ENCODE data around the gene UGT1A8. TPM values are rescaled to one million over a fixed set of nuclear protein-coding genes. Genes with fewer than 3 reads are reported as not detected.
"Not testable (repeated sequence)": the region's sequence is repeated elsewhere in the genome, so short reads cannot be mapped to it uniquely, and the experiment has no call there.

Gene UGT1A8
- total RNA-seq, 1 donor from 2014 or later = under 0.01 TPM

DNA sequence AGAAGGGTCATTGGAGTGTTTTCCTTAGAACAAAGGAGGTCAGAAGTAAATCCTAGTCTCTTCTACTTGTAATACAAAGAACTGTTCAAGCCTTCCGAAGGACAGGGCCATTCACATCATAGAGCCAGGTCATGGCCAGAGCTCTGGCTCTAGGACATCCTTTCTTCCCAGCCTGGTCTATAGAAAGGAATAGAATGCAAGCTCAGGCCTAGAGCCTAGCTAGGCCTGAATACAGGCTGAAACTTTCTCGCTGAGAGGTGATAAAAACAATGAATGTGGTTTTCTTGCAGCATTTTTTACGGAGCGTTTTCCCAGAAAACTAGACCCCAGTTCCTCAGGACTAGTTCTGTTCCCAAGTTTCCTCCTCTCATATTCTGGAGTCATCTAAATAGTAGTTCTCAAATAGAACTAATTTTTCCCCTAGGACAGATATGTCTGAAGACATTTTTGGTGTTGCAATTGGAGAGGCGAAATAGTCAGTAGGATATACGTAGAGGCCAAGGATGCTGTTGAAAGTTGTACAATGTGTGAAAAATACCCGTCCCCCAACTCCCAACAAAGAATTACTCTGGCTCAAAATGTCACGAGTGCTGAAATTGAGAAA, 82.1 kb downstream of the UGT1A8 start:
- DNase-seq (ENCODE audit: low read depth) = no peak
- no peak overlapping the region for H3K4me3 ChIP-seq (ENCODE audit: low read depth, low read length)
- no peaks in the 10 kb centered on the region for H3K27me3 ChIP-seq (ENCODE audit: control insufficient read depth, insufficient read depth, low read length)
- FAIRE-seq = peak; percentile 85
- TF ChIP-seq, protein P1, sequence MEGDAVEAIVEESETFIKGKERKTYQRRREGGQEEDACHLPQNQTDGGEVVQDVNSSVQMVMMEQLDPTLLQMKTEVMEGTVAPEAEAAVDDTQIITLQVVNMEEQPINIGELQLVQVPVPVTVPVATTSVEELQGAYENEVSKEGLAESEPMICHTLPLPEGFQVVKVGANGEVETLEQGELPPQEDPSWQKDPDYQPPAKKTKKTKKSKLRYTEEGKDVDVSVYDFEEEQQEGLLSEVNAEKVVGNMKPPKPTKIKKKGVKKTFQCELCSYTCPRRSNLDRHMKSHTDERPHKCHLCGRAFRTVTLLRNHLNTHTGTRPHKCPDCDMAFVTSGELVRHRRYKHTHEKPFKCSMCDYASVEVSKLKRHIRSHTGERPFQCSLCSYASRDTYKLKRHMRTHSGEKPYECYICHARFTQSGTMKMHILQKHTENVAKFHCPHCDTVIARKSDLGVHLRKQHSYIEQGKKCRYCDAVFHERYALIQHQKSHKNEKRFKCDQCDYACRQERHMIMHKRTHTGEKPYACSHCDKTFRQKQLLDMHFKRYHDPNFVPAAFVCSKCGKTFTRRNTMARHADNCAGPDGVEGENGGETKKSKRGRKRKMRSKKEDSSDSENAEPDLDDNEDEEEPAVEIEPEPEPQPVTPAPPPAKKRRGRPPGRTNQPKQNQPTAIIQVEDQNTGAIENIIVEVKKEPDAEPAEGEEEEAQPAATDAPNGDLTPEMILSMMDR (IDR thresholded peaks at IDR 0.05; ENCODE audit: insufficient read depth, low read length, severe bottlenecking) = no peak
- no peaks in the 10 kb centered on the region for H3K36me3 ChIP-seq (ENCODE audit: control insufficient read depth, insufficient read depth, low read length)

DNA sequence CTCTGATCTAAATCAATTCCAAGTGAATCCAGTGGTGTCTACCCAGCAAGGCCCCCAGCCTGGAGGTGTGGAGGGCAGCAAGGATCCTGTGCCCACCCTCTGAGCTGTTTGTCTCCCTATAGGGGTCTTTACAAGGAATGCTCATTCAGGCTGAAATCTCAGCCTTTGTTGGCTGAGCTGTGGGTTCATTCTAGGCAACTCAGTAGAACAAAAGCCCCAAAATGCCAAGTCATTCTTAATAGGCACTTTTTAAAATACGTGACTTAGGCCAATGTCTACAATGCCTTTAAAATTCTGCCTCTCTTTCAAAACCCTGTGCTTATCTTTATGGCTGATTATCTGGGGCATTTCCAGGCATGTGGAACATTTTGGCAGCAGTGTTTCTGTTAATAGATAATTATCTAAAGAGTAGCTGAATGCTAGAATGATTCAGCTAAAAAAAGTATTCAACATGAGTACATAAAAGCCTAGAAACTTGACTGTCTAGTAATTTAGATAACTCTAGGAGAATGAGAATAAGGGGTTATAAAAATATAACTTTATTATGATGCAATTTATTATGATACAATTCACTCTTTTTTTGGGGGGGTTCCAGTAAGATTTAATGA, 82.7 kb downstream of the UGT1A8 start:
- H3K36me3 ChIP-seq (ENCODE audit: control insufficient read depth, insufficient read depth, low read length) = no peaks in the 10 kb centered on the region

DNA sequence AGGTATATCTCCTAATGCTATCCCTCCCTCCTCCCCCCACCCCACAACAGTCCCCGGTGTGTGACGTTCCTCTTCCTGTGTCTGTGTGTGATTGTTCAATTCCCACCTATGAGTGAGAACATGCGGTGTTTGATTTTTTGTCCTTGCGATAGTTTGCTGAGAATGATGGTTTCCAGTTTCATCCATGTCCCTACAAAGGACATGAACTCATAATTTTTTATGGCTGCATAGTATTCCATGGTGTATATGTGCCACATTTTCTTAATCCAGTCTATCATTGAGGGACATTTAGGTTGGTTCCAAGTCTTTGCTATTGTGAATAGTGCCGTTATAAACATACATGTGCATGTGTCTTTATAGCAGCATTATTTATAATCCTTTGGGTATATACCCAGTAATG, 83.4 kb downstream of the UGT1A8 start:
- not testable (repeated sequence) for H3K36me3 ChIP-seq (ENCODE audit: control insufficient read depth, insufficient read depth, low read length); H3K4me3 ChIP-seq (ENCODE audit: low read depth, low read length); DNase-seq (ENCODE audit: low read depth); H3K27me3 ChIP-seq (ENCODE audit: control insufficient read depth, insufficient read depth, low read length); FAIRE-seq

More for the DNA sequence above, 82.7 kb downstream of the UGT1A8 start:
- no peak overlapping the region for H3K4me3 ChIP-seq (ENCODE audit: low read depth, low read length)
- H3K27me3 ChIP-seq (ENCODE audit: control insufficient read depth, insufficient read depth, low read length) = no peaks in the 10 kb centered on the region
- DNase-seq (ENCODE audit: low read depth) (no peak), FAIRE-seq (no peak)
- TF ChIP-seq, protein P1 (IDR thresholded peaks at IDR 0.05; ENCODE audit: insufficient read depth, low read length, severe bottlenecking) = no peak

DNA sequence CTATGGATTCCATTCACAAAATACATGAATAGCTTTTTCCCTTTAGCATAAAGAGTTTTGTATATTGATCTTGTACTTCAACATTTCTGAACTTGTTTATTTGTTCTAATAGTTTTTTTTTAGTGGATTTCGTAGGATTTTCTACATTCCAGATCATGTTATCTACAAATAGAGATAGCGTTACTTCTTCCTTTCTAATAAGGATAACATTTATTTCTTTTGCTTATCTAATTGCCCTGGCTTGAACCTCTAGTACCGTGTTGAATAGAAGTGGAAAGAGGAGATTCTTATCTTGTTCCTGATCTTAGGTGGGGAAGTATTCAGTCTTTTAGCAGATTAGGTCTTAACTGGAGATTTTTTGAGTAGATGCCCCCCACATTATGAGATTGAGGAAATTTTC, 84.8 kb downstream of the UGT1A8 start:
- no peak overlapping the region for H3K4me3 ChIP-seq (ENCODE audit: low read depth, low read length)
- no peak for FAIRE-seq

DNA sequence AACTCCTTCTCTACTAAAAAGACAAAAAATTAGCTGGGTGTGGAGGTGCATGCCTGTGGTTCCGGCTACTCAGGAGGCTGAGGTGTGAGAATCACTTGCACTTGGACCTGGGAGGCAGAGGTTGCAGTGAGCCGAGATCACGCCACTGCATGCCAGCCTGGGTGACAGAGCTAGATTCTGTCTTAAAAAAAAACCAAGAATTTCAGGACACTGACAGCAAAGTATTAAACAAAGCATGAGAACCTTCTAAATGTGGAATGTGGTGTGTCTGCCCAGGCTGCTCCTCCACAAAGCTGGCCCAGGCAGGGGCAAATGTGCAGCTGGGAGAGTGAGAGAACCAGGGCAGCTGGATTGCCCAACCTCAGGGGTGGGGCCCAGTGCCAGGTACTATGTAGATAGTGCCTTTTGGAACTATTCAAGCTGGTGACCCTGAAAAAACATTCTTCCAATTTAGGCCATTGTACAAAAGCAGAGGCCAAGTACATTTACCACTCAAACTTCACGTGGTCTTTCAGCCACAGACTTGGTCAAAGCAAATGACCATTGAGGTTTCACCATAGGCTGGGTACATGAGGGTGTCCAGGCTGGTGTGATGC, 88.6 kb downstream of the UGT1A8 start:
- TF ChIP-seq, protein P1 (IDR thresholded peaks at IDR 0.05; ENCODE audit: insufficient read depth, low read length, severe bottlenecking) = no peak
- peaks cover 1% of the 10 kb centered on the region for H3K36me3 ChIP-seq (ENCODE audit: control insufficient read depth, insufficient read depth, low read length)
- H3K27me3 ChIP-seq (ENCODE audit: control insufficient read depth, insufficient read depth, low read length) = no peaks in the 10 kb centered on the region
- DNase-seq (ENCODE audit: low read depth) = peak; percentile 51
- H3K4me3 ChIP-seq (ENCODE audit: low read depth, low read length) = no peak overlapping the region
- no peak for FAIRE-seq

More for the DNA sequence above, 84.8 kb downstream of the UGT1A8 start:
- TF ChIP-seq, protein P1 (IDR thresholded peaks at IDR 0.05; ENCODE audit: insufficient read depth, low read length, severe bottlenecking) = no peak
- no peak for DNase-seq (ENCODE audit: low read depth)
- Histone ChIP-seq H3K27me3 (ENCODE audit: control insufficient read depth, insufficient read depth, low read length) (no peaks in the 10 kb centered on the region), H3K36me3 (ENCODE audit: control insufficient read depth, insufficient read depth, low read length) (no peaks in the 10 kb centered on the region)

DNA sequence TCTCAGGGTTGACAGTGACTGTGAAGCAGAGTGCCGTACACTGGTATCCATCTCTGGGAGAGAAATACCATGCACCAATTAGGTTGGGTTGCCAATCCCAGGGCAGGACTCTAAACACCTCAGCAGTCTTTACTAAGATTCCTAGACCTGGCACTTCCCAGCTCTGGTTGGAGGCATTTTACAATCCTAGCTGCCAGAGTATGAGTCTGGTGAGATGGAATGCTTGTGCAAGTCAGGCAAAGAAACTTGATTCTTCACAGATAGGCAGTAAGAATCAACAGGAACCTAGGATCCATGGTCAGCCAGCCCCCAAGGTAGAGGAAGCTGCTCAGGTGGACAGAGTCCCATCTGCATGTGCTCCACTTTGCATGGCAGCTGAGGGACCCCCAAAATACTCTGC, 89.3 kb downstream of the UGT1A8 start:
- H3K36me3 ChIP-seq (ENCODE audit: control insufficient read depth, insufficient read depth, low read length) = peaks cover 1% of the 10 kb centered on the region
- TF ChIP-seq, protein P1 (IDR thresholded peaks at IDR 0.05; ENCODE audit: insufficient read depth, low read length, severe bottlenecking) = no peak
- peak; percentile 73 for DNase-seq (ENCODE audit: low read depth)
- H3K4me3 ChIP-seq (ENCODE audit: low read depth, low read length) = no peak overlapping the region
- no peaks in the 10 kb centered on the region for H3K27me3 ChIP-seq (ENCODE audit: control insufficient read depth, insufficient read depth, low read length)
- no peak for FAIRE-seq
